TTC549 (cell line): ENCODE data around the gene CEMIP2.
"Not testable (repeated sequence)": the region's sequence is repeated elsewhere in the genome, so short reads cannot be mapped to it uniquely, and the experiment has no call there.

Experiments
- FAIRE-seq: peaks from 2 replicates; lab custom pipeline; 2012; peaks lifted over from hg19 to GRCh38; lab: Jason Lieb, UNC

CEMIP2 gene

GRCh38 chr9:71675105-71675856 is 93.0 kb downstream of the CEMIP2 start:
- no peak for FAIRE-seq

GRCh38 chr9:71672573-71672972 is 95.7 kb downstream of the CEMIP2 start:
- FAIRE-seq: no peak

DNA sequence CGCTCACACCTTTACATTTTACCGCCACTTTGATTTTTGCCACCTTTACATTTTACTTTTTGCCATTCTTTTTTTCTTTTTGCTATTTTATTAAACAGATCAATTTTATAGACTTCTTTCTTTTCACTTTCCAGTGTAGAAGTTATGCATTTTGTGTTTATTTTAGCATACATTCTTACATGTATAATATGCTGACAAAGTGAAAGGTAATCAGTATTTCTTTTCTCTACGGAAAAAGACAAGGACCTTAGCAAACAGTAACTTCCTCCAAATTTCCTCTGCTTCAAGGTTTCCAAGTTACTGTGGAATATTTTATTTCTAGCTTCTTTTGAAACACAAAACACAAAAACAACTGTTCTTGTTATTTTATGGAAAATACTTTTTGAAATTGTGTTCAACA is 97.0 kb downstream of the CEMIP2 start:
- no peak for FAIRE-seq

DNA sequence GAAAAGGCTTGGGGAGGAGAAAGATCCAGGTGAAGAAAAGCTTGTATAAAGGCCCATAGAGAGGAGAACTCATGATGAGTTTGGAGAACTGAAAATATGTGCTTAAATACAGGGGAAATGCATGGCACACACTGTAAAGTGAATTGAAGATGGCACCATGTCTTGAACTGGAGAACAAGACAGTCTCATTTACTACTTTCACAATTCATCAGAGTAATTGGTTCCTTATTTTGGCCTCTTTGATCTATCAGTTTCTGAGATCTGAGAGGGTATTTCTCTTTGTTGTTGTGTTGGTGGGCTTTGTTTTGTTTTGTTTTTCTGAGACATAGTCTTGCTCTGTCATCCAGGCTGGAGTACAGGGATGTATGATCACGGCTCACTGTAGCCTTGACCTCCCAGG is 98.2 kb downstream of the CEMIP2 start:
- FAIRE-seq: no peak

- no peak for FAIRE-seq
Measured at GRCh38 chr9:71669284-71669995, 98.9 kb downstream of the CEMIP2 start.

DNA sequence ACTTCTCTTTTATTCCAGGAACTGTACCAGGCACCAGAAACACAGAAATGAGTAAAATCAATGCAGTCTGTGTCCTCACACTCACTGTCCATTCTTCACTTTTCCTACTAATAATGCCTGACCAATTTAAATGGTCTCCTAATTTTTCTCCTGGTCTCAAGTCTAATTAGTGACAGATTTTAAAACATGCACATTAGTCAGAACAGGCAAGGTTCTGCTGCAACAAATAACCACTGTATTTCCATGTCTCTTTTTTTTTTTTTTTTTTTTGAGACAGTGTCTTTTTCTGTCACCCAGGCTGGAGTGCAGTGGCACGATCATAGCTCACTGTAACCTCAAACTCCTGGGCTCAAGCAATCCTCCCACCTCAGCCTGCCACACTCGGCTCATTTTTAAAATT is 99.6 kb downstream of the CEMIP2 start:
- FAIRE-seq: no peak

GRCh38 chr9:71665247-71665646 is 103.1 kb downstream of the CEMIP2 start:
- no peak for FAIRE-seq

- no peak for FAIRE-seq
Measured at GRCh38 chr9:71664566-71664965, 103.7 kb downstream of the CEMIP2 start.

DNA sequence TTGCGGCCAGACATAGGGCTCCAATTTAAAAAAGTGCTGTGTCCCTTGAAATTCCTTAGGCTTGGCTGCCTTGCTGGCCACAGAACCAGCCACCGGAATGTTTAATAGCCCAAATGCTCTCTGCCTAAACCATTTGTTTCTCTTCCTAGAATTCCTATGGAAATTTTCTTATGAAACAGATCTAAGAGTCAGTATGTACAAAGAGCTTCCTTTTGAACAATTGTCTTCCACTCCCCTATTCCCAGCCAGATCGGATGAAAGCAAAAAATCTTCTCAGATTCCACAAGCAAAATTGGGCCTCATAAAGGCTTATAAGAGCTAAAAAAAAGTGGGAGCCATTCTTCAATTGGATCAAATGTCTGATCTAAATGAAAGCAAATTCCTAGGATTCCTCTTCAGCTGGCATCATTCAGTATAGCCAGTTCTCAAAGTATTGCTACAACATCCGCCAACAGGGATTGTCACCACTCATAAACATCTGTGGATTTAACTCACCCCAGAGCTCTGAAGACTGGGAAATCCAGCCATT is 104.3 kb downstream of the CEMIP2 start:
- FAIRE-seq: no peak

GRCh38 chr9:71663216-71663615 is 105.1 kb downstream of the CEMIP2 start:
- FAIRE-seq: no peak

DNA sequence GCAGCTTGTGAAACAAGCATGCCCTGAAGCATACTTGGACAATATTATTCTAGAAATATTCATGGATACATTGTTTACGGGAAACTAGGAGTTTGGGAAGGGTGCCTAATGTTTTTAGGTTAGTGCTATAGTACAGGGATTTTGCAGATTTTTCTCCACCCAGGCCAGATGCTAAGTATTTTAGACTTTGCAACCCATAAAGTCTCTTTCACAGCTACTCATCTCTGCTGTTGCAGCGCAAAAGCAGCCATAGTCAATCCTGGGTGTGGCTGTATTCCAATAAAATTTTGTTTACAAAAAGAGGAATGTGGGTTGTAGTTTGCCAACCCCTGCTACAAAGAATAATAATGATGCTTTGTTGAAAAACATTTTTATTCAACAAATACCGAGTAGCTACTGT is 106.2 kb downstream of the CEMIP2 start:
- FAIRE-seq: no peak

GRCh38 chr9:71657276-71657675 is 111.0 kb downstream of the CEMIP2 start:
- FAIRE-seq: not testable (repeated sequence)

- no peak for FAIRE-seq
Measured at GRCh38 chr9:71656496-71656895, 111.8 kb downstream of the CEMIP2 start.

GRCh38 chr9:71655778-71656177 is 112.5 kb downstream of the CEMIP2 start:
- FAIRE-seq: no peak

DNA sequence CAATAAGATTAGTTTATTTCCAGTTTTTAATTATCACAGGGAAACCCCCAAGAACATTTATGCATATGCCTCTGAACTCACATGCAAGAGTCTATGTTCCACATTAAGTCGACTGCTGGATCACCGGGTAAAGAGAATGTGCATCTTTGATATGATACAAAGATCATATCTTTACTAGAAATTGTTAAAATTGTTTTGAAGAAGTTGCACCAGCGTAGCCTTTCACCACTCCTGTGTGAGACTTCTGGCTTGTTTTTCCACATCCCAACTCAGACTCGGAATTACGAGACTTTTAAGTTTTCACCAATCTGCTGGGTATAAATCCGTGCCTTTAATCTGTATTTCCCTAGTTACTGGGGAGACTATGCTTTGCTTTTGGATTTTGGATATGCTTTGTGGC is 113.2 kb downstream of the CEMIP2 start:
- FAIRE-seq: no peak

- no peak for FAIRE-seq
Measured at GRCh38 chr9:71652480-71652879, 115.8 kb downstream of the CEMIP2 start.

DNA sequence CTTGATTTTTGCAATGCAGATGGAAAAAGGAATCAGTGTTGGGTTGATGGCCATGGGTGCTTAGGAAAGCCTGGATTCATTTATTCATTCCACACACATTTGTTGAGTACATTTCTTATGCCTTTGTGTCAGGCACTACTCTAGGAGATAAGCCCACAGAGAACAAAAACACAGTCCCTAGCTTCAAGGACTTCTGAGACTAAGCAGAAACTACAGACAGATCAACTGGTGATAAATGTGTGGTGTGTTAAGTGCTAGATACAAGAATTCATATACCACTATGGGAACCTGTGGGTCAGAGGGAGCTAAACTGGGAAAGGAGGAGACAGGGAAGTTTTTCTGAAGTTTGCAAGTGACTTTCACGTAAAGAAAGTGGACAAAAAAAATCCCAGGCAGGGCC is 119.9 kb downstream of the CEMIP2 start:
- FAIRE-seq: no peak

- FAIRE-seq: no peak
Measured at GRCh38 chr9:71647094-71647591, 121.2 kb downstream of the CEMIP2 start.

DNA sequence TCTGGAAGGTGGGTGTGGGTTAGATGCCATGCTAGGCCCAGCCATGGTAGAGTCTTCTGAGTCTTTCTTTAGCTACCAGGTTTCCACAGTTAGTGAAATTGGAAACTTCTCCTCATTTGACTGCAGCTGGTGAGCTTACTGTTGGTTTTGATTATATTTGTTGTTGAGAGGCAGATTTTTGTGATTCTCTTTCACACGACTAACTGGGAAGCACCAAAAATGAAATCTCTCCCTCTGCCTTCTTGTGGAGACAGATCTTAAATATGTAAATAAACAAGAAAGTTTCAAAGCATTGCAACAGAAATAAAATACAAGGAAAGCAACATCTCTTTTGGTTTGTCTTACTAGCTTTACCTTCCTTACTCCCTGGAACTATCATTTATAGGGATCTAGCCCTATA is 122.2 kb downstream of the CEMIP2 start:
- FAIRE-seq: no peak

DNA sequence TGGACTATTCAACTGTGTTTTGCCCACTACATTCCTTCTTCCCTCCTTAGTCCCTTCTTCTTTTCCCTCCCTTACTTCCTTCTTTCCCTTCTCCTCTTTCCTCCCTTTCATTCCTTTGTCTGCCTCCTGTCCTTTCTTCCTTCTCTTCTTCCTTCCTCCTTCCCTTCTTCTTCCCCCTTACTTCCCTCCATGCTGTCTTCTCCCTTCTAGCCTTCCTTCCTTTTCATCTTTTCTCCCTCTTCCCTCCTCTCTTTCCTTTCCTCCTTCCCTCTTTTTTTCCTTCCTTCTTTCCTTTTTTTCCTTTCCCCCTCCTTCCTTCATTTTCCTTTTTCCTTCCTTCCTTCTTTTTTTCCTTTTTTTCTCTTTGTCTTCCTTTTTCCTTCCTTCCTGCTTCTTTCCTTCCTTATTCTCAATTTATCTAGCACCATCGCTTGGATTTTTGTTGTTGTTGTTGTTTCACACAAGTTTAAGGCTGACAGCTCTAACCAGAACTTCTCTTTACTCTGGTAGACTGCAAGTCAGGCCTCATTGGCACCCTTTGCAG is 123.4 kb downstream of the CEMIP2 start:
- FAIRE-seq: no peak

DNA sequence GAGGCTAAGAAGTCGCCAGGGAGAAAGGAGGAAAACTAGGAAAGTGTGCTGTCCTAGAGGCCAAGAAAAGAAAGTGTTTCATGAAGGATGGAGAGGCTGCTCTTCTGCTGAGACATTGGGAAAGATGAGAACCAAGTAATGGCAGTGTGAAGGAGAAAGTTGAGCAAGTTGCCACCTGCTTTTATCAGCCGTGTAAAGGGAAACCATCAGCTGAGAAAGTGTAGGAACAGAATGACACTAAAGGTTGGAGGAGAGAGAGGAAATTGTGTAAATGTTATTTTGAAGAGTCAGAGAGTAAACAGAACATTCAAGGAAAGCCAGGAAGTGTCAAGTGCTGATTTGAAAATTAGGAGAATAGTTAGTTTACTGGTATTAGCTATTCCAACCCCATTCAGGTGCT is 125.0 kb downstream of the CEMIP2 start:
- FAIRE-seq: no peak

DNA sequence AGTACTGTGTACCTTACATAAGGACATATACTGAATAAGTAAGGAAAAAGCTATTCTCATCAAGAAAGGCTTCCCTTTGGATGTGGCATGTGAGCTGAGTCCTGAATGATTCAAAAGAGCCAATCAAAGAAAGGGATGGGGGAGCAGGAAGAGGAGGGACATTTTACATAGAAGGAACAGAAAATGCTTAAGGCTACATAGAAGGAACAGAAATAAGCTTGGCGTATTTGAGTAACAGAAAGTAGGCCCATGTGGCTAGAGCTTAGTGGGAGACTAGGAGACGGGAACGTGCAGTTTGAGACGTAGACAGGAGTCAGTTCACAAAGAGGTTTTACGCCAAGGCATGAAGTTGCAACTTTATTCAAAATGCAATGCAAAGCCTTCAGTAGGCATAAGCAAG is 126.3 kb downstream of the CEMIP2 start:
- no peak for FAIRE-seq

- no peak for FAIRE-seq
Measured at GRCh38 chr9:71638627-71639026, 129.7 kb downstream of the CEMIP2 start.
